Measurements from ENCODE around the gene DAB2IP.

Gene DAB2IP

GRCh38 chr9:121667214-121667613, 15.8 kb downstream of the DAB2IP start:
- DNase-seq: no peak

- no peak for DNase-seq
Measured at GRCh38 chr9:121667890-121668289, 16.5 kb downstream of the DAB2IP start.

GRCh38 chr9:121670431-121670830, 19.0 kb downstream of the DAB2IP start:
- no peak for DNase-seq

- no peak for DNase-seq
Measured at GRCh38 chr9:121671612-121672155, 20.2 kb downstream of the DAB2IP start.

- no peak for DNase-seq
Measured at GRCh38 chr9:121672213-121672612, 20.8 kb downstream of the DAB2IP start.

DNA sequence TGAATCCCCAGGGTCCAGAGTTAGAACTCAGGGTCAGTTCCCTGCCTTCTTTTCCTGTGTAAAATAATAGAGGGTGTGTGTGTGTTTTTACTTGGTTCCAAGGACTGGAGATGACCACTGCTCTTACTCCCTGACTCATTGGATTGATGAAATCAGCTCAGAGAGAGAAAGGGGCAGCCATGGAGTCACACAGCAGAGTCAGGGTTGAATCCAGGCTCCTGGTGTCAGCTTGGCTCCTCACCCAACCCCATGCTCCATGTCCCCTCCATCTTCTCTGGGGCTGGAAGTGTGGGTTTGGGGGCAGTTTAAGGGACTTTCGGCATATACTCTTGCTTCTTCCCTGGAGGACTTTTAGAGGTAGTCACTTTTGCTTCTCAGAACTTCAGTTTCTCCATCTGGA, 21.6 kb downstream of the DAB2IP start:
- no peak for DNase-seq

DNA sequence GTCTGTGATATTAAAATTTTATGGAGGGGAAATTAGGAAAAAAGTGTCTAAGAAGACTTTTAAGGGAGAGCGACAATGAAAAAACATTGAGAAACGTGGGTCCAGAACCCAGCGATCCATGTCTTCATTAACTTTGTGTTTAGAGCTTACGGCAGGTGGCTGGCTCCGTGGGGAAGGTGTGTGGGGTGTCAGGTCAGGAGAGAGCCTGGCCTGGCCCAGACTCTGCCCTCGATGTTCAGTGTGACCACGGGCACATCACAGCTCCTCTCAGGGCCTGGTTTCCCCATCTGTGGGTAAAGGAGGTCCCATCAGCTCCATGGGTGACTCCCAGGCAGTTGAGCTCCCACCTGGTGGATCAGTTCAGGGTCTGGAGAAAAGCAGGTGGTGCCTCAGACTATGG, 22.1 kb downstream of the DAB2IP start:
- no peak for DNase-seq

GRCh38 chr9:121674017-121674416, 22.6 kb downstream of the DAB2IP start:
- DNase-seq: no peak

GRCh38 chr9:121674952-121675351, 23.5 kb downstream of the DAB2IP start:
- DNase-seq: peak in 1 of 2 donors; percentile 35

DNA sequence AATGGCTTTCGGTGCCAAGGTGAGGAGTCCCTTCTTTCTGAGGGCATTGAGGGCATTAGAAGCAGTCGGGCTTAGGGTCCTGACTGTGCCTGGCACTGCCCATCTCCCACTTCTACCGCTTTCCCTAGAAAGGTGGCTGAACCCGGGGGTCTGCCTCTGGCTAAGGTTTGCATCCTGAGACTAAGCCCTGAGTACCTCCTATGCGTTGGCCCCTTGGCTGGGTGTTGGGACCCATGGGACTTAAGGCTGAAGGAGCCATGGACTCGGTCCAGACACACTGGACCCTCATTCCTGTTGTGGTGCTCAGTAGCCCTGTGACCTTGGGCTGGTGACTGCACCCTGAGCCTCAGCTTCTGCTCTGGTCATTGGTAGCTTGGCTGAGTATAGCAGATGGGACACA, 23.9 kb downstream of the DAB2IP start:
- no peak for DNase-seq

DNA sequence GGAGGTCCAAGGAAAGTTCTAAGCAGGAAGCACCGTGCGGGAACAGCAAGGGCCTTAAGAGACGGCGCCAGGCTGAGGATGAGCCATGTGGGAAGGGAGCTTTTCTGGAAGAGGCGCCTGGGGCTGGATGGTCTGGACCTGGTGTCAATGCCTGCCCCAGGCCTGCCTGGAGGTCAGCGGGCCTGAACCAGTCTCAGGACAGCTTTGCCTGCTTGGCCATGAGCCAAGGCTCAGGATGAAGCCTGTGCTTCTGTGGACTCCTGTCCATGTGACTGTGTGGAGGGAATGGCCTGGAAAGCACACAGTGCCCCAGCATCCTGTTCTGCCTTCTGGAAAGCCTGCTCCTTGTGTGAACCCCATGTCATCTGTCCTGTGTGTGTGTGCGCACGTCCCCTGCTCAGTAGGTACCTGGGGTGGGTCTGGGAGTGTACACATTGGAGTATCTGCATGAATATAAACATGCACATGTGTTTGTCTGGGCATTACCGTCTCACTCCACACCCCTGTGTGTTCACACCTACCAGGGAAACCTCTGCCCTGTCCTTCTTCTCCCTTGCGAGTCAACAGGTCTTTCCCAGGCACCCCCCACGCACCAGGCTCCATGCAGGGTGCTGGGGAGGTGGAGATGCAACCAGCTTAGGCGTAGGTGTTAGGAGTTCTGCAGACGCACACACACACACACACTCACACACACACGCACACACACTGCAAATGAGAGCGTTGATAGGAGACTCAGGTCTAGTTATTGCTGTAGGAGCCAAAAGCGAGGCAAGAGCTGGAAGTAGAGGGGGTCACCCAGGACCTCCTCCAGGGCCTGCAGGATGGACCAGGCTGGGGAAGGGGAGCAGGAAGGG, 24.8 kb downstream of the DAB2IP start:
- no peak for DNase-seq

DNA sequence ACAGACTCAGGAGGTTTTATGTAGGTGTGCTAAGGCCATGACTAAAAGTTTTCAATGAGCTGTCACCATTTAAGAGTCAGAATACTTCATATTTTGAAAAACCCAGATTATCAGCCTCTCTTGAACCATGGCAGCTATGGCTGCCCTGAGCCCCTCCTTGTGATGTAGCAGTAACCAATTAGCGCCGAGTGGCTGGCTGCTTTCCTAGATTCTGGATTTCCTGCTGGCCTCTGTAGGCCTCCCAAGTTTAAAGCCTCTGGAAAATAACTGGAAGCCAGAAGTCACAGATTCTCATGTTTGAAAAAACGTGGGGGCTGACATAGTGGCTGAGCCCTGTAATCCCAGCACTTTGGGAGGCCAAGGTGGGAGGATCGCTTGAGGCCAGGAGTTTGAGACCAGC, 25.5 kb downstream of the DAB2IP start:
- DNase-seq: no peak

- DNase-seq: no peak
Measured at GRCh38 chr9:121678501-121679022, 27.1 kb downstream of the DAB2IP start.

GRCh38 chr9:121679901-121680635, 28.6 kb downstream of the DAB2IP start:
- no peak for DNase-seq

- no peak for DNase-seq
Measured at GRCh38 chr9:121681404-121681803, 30.0 kb downstream of the DAB2IP start.

DNA sequence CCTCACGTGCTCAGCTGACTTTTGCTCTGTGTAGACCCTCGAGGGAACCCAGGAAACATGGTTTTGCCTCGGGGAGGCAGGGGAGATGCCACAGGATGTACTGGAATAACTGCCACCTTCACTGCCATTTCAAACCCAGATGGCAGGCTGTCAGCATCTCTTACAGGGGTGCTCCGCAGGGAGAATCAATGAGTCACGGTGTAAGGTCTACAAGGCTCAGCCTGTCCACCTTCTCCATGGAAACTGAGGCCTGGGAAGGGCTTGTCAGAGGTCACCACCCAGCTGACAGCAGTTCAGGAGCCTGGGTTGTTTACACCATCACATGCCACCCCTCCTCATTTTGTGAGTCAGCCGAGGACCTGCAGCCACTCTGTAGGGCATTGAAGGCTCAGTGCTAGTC, 30.8 kb downstream of the DAB2IP start:
- no peak for DNase-seq

DNA sequence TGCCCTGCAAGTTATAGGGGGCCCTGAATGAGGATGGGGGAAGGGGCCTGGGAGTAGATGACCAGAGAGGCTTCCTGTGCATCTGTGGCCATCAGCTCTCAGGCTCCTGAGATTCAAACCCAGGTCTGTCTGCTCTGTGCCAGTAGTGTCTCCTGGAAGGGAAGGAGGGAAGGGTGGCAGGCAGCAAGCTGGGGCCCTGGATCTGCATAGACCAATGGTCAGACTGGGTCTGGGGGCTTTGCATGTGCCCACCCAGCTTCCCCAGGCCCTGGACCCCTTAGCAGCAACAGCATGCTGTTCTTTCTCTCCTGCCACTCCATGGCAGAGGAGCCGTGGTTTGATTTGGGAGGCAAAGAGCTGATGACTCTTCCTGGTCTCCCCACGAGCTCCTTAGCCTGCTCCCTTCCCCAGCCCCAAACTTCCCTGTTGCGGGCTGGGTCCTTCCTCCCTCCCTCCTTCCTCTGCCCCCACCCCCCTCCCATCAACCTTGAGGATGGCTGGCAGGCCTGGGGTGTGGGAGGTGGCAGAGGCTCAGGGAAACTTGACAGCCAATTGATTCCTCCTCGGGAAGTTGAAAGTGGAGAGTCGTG, 31.6 kb downstream of the DAB2IP start:
- no peak for DNase-seq

DNA sequence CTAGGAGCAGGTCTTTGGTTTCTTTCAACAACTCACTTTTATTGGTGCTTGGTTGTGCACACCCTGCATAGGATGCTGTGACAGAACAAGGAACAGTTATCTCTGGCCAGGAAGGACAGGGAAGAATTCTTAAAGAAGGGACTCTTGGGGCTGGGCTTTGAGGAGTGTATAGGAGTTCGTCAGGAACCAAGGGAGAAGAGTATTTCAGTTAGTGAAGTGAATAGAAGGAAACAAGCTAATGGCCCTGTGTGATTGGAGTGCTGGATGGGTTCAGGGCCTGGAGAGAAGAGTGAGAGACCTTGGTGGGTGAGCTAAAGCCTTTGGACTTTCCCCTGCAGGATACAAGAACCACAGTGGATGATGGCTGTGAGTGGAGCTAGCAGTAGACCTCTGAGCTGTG, 32.2 kb downstream of the DAB2IP start:
- DNase-seq: no peak

GRCh38 chr9:121684381-121685145, 33.1 kb downstream of the DAB2IP start:
- DNase-seq: peak; percentile 3 to 31

DNA sequence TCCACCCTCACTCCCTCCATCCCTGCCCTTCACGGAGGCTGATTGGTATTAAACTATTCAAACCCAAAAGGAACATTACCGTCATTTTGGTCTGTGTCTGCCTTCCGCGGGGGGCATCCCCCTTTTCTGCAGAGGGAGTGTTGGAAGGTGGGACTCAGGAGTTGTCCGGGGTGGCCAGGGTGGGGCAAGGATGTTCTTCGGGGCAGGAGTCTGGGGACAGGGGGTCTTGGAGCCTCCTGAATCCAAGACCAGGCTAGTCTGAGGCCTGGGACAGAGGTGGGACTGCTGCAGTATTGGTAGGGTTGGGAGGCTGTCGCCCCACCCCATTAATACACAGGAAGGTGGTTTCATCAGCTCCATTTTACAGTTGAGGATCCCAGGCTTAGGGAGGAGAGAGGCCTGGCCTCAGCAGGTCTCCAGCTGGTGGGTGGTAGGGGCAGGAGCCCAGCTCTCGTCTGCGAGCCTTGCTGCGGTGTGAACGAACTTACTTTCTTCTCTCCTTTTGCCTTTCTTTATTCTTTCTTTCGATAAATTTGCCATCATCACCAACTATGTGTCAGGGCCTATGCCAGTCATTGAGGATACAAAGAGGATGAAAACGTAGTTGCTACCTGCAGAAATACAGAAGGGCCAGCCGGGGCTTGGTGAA, 33.8 kb downstream of the DAB2IP start:
- no peak for DNase-seq

GRCh38 chr9:121685795-121686377, 34.5 kb downstream of the DAB2IP start:
- DNase-seq: no peak
